ENCODE results near the gene ELL2.

ELL2 gene

DNA sequence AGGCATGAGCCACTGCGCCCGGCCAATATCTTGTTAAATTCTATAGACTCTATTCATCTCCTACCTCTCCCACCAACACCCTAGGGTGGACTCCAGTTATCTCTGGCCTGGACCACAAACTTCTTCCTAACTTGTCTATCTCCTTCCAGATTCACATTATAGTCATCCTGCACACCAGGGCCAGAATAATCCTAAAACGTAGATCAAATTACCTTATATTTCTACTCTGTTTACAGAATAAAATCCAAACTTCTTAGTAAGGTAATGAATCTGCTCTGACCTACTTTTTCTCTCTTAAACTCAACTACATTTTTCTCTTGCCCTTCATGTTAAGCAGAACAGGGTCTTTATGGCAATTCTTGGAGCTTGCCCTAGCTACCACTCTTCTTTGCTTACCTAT, 6.9 kb downstream of the ELL2 start:
- no peak for DNase-seq

DNA sequence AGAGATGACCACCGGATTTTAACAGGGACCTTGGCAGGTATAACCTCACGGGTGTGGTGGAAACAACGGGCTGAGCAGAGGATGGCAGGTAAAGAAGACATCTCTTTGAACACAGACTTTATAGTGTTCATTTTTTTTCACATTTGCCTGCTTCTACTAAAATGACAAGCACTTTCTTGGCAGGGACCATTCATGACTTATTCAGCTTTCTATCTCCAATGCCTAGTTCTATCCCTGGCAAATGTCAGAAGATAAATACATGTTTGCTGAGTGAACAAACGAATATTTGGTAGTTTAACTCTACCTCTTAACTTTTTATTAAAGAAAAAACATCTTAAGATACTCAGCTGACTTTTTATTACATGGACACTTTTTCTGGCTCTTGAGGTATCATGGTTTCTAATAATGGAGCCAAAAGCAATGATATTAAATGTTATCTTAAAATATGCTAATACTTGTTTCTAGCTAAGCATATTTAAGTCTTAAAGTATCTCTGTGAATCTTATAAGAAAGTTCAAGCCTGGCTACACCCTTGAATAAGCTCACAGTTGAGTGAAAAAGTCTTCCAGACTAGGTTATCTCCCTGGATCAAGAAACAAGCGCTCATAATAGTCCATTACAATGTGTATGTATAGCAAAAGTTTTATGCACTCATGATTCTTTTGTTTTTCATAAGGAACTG, 8.5 kb downstream of the ELL2 start:
- DNase-seq, result no peak

DNA sequence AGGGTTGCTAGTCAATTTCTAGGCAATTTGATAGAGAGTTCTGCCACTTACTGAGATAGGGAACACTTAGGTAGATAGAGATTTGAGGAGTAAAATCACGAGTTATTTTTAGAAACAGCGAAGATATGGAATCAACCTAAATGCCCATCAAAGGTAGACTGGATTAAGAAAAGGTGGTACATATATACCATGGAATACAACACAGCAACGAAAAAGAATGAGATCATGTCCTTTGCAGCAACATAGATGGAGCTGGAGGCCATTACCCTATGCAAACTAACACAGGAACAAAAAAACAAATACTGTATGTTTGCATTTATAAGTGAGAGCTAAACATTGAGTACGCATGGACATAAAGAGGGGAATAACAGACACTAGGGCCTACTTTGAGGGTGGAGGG, 9.7 kb downstream of the ELL2 start:
- DNase-seq, result no peak

DNA sequence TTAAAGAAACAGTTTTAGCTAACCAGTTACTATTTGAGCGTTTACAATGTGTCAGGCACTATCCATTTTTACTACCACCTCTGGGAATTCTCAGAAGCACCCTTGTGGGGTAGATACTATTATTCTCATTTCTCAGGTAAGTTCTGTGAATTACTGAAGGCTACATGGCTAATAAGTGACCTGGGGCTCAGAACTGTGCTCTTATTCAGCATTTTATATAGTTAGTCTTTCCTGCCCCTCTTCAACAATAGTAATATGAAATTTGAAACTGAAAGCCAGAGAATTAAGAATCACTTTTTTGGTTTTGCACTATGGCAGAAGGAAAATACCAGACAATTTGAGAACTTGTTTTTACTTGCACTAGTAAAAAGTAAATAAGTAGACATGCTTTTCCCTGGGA, 11.8 kb downstream of the ELL2 start:
- no peak for DNase-seq

DNA sequence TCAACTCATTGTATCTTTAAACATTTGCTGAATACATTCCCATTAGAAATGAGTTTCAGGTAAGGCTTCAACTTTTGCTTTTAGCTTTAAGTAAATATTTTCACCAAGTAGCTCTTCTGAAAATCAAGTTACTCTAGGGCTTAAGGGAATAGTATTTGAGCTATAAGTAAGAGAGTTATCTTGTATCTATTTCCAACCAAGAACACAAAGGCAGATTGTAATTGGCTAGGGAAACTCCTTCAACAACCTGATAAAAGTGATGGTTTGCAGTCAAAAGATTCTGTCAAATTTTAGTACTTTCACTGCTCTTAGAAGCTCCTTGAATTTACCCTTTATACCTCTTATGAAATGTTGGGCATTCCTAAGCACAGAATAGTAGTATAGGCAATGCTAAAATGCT, 13.0 kb downstream of the ELL2 start:
- no peak for DNase-seq

DNA sequence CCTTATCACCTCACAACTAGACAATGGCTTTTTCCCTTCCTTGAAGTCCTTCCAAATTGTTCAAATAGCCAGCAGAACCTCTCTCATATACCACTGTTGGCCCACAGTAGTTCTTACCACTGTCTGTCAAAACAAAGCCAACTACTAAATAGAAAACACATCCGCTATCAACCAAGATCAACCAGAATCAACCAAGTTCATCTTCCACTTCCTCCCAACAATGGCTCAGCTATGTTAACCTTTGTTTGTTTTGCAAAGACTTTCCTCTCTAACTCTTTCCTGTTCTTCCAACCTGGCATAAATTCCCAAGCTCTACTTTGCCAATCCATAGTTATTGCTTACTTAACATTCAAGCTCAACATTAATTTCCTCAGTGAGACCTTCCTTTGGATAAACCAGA, 15.2 kb downstream of the ELL2 start:
- DNase-seq, result no peak

DNA sequence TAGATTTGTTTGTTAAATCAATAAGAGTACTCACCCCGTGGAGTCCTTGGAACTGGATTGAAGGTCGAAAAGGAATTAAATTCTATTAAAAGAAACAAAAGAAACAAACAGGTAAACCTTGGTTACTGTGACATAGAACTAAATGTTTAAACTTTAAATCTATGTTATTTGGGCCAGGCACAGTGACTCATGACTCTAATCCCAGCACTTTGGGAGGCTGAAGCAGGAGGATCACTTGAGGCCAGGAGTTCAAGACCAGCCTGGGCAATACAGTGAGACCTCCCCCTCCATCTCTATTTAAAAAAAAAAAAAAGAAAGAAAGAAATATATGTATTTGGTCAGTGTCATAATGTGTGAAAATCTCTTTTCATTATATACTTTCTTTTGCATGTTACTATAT, 18.7 kb downstream of the ELL2 start:
- no peak for DNase-seq

DNA sequence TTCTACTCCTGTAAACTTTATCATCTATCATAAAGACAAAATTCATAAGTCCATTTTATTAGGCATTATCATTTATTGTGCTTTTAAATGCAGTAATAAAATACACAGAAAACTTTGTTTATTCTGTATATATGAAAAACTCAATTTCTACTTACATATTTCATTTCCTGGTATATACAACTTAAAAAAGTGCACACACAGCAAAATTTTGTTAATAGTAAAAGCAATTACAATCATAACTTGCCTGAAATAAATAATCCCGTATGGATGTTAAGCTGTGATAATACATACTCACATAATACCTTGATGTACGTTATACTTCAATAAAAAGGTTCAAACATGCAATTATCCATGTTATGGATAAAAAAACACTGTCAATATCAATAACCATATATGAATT, 19.2 kb downstream of the ELL2 start:
- DNase-seq, result no peak

DNA sequence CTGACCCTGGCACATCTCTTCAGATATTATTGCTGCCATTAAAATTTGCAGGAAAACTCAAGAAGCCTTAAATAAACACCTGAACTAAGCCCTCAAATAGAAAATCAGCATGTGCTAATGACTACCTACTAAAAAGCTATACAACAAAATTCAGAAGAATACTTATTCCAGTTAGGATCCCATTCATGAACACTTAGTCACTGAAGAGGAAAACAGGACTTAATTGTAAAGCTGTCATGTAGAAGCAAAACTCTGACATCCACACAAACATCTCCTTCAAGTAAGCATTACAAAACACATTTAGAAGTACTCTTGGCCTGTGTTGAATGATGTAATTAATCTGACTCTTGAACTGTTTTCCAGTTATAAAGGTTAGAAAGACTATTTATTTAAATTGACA, 19.9 kb downstream of the ELL2 start:
- no peak for DNase-seq

DNA sequence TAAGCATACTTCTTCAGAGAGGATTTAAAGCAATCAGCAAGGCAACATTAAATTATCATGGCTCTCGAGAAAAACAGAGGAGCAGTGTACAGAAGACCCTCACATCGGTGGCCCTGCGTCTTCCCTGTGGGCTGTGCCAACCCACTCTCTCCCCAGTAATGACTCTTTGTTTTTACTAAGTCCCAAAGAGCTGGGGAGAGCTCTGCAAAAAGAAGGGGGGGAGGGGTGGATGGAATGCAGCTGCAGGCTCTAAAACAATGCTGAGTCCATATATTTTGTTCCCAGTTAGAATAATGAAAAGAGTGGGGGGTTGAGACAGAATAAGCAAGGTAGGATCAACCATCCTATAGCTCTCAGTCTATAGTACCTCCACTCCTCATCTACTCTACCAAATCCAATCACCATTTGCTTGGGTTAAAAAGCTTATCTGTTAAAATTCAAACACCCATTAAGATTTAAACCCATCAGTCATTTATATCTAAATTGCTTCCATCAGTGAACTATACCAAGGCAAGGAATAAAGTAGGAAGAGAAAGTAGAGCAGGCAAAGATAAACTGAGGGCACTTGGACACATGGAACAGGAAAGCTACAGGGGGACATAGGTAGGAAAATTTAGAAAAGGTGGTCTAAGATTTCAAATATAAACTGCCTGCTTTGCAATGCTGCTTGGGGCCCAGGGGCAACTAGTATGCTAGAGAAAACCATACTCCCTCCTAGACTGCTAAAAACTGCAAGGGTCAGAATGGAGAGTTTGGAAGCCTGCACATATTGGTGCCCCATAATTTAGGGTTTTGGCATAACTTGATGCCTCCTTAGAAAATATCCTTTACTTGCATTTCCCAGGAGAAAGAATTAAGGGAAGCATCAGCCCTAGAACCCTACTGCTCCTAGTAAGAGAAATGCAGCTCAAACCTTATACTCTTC, 20.6 kb downstream of the ELL2 start:
- DNase-seq, result no peak

DNA sequence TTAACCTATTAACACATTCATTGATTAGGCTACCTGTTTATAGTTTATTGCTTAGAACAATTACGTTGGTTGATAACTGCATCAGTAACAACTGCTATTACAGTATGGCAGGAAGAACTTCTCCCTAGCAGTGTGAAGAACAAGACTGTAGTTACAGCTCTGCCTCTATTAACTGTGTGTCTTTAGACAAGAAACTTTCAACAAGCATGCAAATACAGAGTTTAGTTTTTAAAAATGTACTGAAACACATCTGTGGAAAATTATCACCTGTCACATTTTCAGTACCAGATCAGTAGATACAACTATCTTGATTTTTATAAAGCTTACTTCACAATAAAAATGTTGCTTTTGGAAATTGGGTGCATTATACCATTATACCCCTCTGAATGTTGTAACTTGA, 22.2 kb downstream of the ELL2 start:
- no peak for DNase-seq

DNA sequence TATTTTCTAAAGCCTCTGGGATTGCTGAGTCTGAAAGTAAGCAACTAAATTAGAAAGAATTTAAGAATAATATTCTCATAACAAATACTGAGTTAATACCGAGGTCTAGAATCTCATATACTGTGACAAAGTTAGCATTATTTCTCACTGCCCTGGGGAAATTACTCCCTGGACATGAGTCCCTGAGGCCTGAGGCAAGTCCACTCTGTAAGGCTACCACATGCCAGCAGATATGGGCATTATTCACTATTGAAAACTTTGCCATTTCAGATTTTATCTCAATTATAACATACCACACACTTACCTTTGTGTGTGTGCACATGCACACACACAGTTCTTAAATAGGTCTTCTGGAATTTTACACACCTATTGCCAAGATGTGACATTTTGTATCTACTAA, 22.9 kb downstream of the ELL2 start:
- no peak for DNase-seq

DNA sequence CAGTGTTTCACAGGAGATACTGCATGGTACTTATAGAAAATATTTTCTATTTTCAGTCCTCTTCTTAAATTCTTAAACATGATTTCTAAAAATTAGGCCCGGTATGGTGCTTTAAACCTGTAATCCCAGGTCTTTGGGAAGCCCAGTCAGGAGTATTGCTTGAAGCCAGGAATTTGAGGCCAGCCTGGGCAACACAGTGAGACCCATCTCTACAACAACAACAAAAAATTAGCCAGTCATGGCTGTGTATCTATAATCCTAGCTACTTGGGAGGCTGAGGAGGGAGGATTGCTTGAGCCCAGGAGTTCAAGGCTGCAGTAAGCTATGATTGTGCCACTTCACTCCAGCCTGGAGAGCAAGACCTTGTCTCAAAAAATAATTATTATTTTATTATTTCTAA, 23.3 kb downstream of the ELL2 start:
- no peak for DNase-seq

DNA sequence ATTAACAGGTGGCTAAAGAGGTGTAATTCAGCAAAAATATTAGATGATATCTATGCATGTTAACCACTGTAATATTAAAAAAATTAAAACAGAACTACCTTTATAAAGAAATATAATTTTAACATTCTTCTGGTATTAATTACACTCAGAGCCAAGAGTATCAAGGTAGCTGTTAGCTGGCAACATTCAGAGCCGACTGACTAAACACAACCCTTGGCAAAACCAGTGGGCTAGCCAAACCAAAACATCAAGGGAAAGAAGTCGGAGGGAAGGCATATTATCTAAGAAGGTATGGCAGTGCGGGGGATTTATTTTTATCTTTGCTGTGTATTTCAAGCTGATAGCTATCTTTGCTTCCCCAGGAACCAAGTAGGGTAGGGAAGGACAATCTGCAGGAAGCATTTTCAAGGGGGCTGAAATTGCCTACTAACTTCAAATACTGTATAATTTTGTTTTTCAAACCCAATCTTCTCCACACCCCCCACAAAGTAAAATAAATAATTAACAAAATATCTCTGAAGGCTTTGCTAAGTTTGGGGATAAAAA, 24.0 kb downstream of the ELL2 start:
- no peak for DNase-seq

DNA sequence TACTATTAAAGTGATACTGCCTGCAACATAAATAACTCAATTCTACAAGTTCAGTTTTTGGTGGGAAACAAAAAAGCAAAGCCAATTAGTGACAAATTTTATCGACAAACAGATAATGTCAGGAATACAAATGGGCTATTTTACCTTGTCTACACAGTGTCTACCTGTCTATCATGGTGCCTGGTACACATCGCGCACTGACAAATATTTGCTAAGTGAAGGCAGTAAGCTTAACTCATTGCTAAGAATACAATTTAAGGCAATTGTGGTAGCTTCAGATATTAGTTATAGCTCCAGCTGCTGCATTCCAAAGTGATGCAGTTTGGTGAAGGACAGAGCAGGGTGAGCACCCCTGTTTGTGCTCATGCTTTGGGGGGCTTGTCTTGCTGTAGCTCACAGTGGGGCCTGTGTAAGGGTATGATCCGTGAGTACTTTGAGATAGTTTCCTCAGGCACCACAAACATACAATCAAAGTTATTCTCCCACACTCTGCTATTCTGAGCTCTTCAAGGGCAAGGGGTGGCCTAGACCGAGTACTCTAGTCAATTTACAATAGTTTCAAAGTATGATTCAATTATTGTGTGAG, 24.7 kb downstream of the ELL2 start:
- no peak for DNase-seq

DNA sequence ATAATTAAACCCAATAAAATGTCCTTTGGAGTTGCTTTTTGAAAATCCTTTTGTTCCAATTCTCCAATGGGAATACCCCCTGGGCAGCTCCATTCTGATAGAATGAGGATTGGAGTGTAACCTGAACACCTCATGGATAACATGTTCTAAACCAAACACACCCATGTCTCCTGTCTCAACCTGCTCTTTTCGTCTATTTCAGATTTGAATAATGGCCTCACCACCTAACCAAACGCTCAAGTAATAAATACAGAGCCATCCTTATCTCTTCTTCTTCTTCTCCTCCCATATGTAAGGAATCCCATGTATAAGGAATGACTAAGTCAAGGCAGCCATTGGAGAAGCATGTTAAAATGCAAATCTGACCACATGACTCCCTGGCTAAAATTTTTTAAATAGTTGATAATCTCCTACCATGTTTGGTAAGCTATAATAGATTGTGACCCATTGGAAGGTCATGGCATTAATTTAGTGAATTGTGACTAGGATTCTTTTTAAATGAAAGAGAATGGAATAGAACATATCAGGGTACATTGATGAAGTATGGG, 26.0 kb downstream of the ELL2 start:
- no peak for DNase-seq

DNA sequence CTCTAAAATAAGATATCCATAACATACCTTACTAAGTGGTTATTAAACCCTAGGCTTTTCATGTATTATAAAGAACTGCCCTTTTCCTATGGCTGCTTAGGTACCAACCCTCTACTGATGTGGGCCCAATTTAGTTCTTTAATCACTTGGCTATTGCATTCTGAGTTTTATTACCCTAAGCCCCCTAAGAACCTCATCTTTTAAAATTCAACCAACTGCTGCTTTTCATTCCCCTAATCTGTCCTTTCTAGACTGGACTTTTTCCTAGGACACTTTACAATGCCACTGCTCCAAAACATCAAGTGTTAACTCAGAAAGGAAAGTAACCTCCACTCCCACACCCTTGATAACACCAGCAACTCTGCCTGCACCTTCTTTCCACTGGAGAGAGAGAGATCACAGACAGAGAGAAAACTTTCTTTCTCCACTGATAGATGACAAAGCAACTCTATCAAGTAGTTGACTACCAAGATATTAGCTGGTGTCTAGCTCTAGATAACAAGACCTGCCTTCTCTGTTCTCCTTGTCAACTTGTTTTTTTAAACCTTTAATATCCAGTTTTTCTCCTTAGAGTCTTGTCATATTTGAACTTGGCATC, 27.3 kb downstream of the ELL2 start:
- no peak for DNase-seq

DNA sequence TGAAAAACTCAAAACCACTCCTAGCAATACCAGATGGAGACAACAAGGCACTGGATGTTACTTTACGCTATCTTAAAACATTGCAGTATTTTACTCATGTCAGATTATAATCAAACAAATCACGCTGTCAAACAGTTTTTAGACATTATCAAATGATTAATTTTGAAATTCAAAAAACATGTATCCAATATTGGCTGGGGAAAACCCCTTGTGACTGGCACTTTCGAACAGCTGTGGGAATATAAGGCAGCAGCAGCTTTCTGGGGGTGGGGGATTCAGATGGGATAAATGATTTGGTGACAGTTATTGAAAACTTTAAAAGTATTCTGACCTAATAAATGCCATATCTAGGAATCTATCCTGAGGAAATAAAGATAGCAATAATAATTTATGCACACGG, 28.7 kb downstream of the ELL2 start:
- no peak for DNase-seq

DNA sequence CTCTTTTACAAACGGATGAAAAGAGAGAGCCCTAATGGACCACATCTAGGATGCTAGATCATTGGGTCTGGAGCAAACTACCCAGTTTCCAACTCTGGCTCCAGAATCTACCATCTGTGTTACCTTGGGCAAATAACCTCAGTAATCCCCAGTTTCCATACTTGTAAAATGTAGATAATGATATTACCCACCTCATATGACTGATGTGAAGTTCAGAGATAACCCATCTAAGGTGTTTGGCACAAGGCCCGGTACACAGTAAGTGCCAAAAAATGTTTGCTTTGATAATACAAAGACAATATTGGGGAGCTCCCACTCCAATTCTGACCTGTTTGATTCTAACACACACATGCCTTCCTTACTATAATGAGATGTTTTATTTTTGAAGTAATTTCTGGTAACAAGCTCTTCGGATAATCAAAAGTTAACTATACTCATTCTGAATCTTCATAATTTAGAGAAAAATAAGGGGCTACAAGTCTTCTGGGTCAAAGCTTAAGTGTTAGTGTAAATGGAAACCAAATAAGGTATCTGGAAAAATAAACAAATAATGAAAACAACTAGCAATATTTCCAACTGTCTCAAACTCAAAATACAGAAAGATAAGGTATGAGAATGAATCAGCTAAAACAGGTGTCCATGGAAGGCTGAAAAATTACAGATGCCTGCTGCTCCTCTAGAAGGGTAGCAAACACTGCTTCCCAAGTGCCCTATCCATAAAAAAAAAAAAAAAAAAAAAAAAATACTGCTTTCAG, 30.4 kb downstream of the ELL2 start:
- DNase-seq, result no peak

DNA sequence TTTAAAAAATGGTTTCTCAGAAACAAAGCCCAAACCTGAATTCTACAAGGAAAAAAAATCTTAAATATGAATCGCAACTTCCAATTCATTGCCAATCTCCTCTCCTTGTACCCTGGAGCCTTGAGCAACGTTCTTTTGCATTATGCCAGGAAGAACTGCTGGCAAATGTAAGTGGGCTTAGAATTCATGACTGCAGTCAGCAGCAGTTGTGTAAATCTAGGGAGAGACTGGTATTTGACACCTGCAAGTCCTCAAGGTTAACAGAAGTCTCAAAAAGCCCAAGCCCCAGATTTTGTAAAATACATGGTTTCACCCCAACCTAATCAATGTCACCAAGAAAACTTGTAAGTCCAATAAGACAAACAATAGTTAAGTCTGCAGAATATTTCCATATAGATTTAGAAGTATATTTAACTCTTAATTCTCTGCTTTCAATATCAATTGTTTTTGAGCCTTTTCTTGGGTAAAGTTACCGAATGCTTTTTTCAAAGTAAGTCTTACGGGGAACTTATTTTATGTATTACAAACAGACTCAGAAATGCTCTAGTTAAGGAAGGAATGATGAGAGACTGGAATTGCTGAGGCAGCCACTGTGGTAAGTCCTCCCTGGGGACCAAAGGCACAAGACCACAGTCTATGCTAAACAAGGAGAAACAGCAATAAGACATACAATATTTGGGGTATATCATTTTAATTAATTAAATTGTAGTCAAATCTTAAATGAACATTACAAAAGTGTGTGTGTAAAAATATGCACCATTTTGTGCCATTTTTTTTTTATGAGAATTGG, 31.3 kb downstream of the ELL2 start:
- DNase-seq, result no peak

DNA sequence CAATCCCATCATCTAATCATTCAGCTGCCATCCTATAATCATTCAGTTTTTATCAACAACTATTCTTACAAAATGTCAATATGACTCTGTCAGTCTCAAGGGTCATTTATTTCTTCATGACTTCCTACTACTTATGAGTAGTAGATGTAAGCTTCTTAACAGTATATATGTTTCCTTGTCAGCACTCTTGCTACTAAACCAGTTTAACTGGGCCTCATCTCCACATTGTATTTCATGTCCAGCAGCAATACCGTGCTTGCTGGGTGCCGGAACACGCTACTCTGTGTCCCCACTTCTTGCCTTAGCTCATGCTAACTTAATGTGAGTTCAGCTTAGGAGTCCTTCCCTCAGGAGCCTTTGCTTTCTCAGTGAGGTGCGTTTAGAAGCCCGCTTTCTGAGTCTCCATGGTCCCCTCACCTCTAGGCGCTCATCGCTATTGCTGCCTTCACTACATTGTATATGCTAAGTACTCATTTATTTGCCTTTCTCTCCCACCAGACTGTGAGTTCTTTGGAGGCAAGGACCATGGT, 32.9 kb downstream of the ELL2 start:
- no peak for DNase-seq
